Fibroblast of lung (primary cell): Measurements from ENCODE around the gene RAB3IP.

Experiments used
- EZH2 ChIP-seq: IDR thresholded peaks from 2 replicates; pipeline ENCODE4 v1.5.1; 2012; ENCODE audit warnings: low read length, control low read depth, mild to moderate bottlenecking; ENCODE audit errors: missing control alignments
- TF ChIP-seq, protein P1 (sequence below), 2 donors: IDR thresholded peaks in 1 of 2; conservative IDR thresholded peaks in 1 of 2; 1 replicate in 1 of 2; 2 replicates in 1 of 2; pipeline ENCODE4 v1.5.1; 2011 to 2012; ENCODE audit warnings: low read length in 2 of 2, control low read depth in 1 of 2, inconsistent platforms in 1 of 2, low read depth in 1 of 2, mild to moderate bottlenecking in 1 of 2

DNA sequence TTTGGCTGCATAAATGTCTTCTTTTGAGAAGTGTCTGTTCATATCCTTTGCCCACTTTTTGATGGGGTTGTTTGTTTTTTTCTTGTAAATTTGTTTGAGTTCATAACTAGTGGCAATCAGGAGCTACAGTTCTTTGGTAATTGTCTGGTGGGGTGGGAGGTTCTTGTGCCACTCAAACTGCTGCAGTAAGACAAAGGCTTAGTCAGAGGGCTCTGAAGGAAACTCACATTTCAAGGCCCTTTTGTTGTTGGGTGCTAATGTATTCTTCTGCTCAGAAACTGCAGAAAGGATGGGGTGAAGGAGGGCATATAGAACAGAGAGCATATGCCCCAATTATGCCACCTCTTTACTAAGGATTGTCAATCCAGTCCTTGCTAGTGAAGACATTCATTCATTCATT is 108.3 kb downstream of the RAB3IP start:
- TF ChIP-seq, protein P1, sequence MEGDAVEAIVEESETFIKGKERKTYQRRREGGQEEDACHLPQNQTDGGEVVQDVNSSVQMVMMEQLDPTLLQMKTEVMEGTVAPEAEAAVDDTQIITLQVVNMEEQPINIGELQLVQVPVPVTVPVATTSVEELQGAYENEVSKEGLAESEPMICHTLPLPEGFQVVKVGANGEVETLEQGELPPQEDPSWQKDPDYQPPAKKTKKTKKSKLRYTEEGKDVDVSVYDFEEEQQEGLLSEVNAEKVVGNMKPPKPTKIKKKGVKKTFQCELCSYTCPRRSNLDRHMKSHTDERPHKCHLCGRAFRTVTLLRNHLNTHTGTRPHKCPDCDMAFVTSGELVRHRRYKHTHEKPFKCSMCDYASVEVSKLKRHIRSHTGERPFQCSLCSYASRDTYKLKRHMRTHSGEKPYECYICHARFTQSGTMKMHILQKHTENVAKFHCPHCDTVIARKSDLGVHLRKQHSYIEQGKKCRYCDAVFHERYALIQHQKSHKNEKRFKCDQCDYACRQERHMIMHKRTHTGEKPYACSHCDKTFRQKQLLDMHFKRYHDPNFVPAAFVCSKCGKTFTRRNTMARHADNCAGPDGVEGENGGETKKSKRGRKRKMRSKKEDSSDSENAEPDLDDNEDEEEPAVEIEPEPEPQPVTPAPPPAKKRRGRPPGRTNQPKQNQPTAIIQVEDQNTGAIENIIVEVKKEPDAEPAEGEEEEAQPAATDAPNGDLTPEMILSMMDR (conservative IDR thresholded peaks at IDR 0.05 in 1 of 2, IDR thresholded peaks at IDR 0.05 in 1 of 2; ENCODE audit: low read depth in 1 of 2, low read length in 2 of 2) = no peak
- TF ChIP-seq EZH2 = no peak
